GM12878 (cell line): ENCODE measurements around the gene CTBP1. TPM values are rescaled to one million over a fixed set of nuclear protein-coding genes. Genes with fewer than 3 reads are reported as not detected.

Experiments
- CREM ChIP-seq: IDR thresholded peaks from 2 replicates; pipeline ENCODE4 v1.6.1; 2014; ENCODE audit warnings: antibody characterized with exemption, low read depth
- EED ChIP-seq: sonication (generic); IDR thresholded peaks from 2 replicates; pipeline ENCODE4 v1.6.1; 2016; ENCODE audit warnings: antibody characterized with exemption, low read depth
- GATAD2B ChIP-seq: fragments of 450-650 bp; conservative IDR thresholded peaks from 2 replicates; pipeline ENCODE4 v1.6.1; 2017; ENCODE audit warnings: low read depth, mild to moderate bottlenecking, moderate library complexity
- IRF4 ChIP-seq: IDR thresholded peaks from 2 replicates; pipeline ENCODE4 v1.6.1; 2011; ENCODE audit warnings: low read depth, low read length
- NFXL1 ChIP-seq: fragments of 450-650 bp; IDR thresholded peaks from 2 replicates; pipeline ENCODE4 v1.6.1; 2017; ENCODE audit warnings: antibody characterized with exemption, mild to moderate bottlenecking, borderline replicate concordance
- NFYB ChIP-seq: IDR thresholded peaks from 2 replicates; pipeline ENCODE4 v1.6.1; 2011; ENCODE audit warnings: low read depth, mild to moderate bottlenecking, low read length, improper control_type of control experiment, moderate library complexity; ENCODE audit not compliant: insufficient read depth
- RAD51 ChIP-seq: fragments of 450-650 bp; IDR thresholded peaks from 2 replicates; pipeline ENCODE4 v1.6.1; 2016; ENCODE audit warnings: moderate library complexity, mild to moderate bottlenecking, inconsistent platforms
- SPI1 ChIP-seq: IDR thresholded peaks from 2 replicates; pipeline ENCODE4 v1.6.1; 2011; ENCODE audit warnings: low read depth, mild to moderate bottlenecking, low read length, moderate library complexity, borderline replicate concordance; ENCODE audit not compliant: insufficient read depth
- WRNIP1 ChIP-seq: IDR thresholded peaks from 2 replicates; pipeline ENCODE4 v1.6.1; 2011; ENCODE audit warnings: low read depth, low read length, improper control_type of control experiment, borderline replicate concordance
- ZNF274 ChIP-seq: IDR thresholded peaks from one replicate; pipeline ENCODE4 v1.8.0; 2011; ENCODE audit not compliant: insufficient read length, insufficient read depth
- polyA plus RNA-seq, 11 experiments: library from polyadenylated mRNA; depleted of rRNA in 4 of 11; unstranded in 6 of 11; stranded (reverse) in 5 of 11; fragments of >200 nt; fragmentation: Nextera tagmentation in 4 of 11; fragmentation: Illumina TruSeq in 1 of 11; extraction: Ambion mirVana in 4 of 11; extraction: Trizol in 1 of 11; gene quantifications; 1 replicate in 1 of 11; 2 replicates in 10 of 11; pipeline versions ENCODE4 v1.2.1 to v1.2.3, GENCODE V29; 2011 to 2016; ENCODE audit warnings: inconsistent platforms in 2 of 11, missing spikeins in 2 of 11, low read depth in 1 of 11
- total RNA-seq, 4 experiments: library from RNA; depleted of rRNA in 3 of 4; stranded (reverse); fragments of >200 nt in 3 of 4; fragmentation: Illumina TruSeq in 1 of 4; extraction: Trizol in 1 of 4; gene quantifications; 2 replicates each; pipeline versions ENCODE4 v1.2.1 to v1.2.3, GENCODE V29; 2013 to 2021
- TF ChIP-seq, protein P1 (sequence below): IDR thresholded peaks from 2 replicates; pipeline ENCODE4 v1.6.1; 2011; ENCODE audit warnings: low read depth, mild to moderate bottlenecking, low read length, moderate library complexity, borderline replicate concordance; ENCODE audit errors: extremely low read depth
- TF ChIP-seq, protein P2 (sequence below): fragments of 450-650 bp; IDR thresholded peaks from 2 replicates; pipeline ENCODE4 v1.6.1; 2018; ENCODE audit warnings: mild to moderate bottlenecking, low read depth, moderate library complexity; ENCODE audit not compliant: partially characterized antibody
- TF ChIP-seq, protein P3 (sequence below): IDR thresholded peaks from 2 replicates; pipeline ENCODE4 v1.6.1; 2012; ENCODE audit warnings: low read depth, low read length, improper control_type of control experiment
- TF ChIP-seq, protein P4 (sequence below): IDR thresholded peaks from 2 replicates; pipeline ENCODE4 v1.6.1; 2011; ENCODE audit warnings: borderline replicate concordance, low read depth, mild to moderate bottlenecking, moderate library complexity, low read length; ENCODE audit not compliant: insufficient read depth, poor library complexity, severe bottlenecking
- TF ChIP-seq, protein P5 (sequence below): fragments of 450-650 bp; IDR thresholded peaks from 2 replicates; pipeline ENCODE4 v1.6.1; 2018; ENCODE audit warnings: borderline replicate concordance, mild to moderate bottlenecking; ENCODE audit not compliant: partially characterized antibody
- TF ChIP-seq, protein P6 (sequence below): IDR thresholded peaks from 2 replicates; pipeline ENCODE4 v1.6.1; 2012; ENCODE audit warnings: mild to moderate bottlenecking, low read depth, low read length

The CTBP1 gene
- total and polyA plus RNA-seq, 10 of the 15 experiments (the other 5 are each of a cell fraction or from before 2014, with no cell fraction given) = 7.4 to 182 (median 63.1) TPM

DNA sequence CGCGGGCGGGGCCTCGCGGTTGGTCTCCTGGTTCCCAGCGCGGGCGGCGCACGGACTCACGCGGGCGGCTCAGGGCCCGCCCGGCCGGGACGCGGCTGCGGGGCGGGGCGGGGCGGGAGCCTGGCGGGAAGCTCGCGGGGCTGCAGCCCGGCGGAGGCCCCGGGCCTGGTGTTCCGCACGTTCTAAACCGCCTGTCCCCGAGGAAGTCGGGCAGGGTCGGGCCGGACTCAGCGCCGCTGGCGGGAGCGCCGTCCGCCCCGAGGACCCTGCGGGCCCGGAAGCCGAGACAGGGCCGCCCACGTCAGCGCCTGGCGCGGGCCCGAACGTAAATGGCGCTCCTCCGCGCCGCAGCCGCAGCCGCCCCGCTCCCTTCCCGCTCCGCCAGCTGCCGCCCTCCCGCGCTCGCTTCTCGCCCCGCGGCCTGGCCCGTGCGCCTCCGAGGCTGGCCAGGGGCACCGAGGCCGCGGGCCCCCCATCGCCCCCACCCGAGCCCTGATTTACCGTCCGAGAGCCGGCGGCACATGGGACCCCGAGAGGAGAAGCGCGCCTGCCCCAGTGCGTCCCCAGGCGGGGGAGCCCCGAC is 309 bp upstream of the CTBP1 start (continued):
- TF ChIP-seq, protein P1, sequence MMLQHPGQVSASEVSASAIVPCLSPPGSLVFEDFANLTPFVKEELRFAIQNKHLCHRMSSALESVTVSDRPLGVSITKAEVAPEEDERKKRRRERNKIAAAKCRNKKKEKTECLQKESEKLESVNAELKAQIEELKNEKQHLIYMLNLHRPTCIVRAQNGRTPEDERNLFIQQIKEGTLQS = no peak
- TF ChIP-seq ZNF274 (no peak), CREM (no peak), WRNIP1 (no peak), SPI1 (no peak), IRF4 (no peak), NFXL1 (0 out of 2 replicates have a peak, but pooled peaks have one; percentile 52), EED (no peak), RAD51 (no peak), NFYB (no peak), GATAD2B (peak; percentile 96)
- TF ChIP-seq, protein P2, sequence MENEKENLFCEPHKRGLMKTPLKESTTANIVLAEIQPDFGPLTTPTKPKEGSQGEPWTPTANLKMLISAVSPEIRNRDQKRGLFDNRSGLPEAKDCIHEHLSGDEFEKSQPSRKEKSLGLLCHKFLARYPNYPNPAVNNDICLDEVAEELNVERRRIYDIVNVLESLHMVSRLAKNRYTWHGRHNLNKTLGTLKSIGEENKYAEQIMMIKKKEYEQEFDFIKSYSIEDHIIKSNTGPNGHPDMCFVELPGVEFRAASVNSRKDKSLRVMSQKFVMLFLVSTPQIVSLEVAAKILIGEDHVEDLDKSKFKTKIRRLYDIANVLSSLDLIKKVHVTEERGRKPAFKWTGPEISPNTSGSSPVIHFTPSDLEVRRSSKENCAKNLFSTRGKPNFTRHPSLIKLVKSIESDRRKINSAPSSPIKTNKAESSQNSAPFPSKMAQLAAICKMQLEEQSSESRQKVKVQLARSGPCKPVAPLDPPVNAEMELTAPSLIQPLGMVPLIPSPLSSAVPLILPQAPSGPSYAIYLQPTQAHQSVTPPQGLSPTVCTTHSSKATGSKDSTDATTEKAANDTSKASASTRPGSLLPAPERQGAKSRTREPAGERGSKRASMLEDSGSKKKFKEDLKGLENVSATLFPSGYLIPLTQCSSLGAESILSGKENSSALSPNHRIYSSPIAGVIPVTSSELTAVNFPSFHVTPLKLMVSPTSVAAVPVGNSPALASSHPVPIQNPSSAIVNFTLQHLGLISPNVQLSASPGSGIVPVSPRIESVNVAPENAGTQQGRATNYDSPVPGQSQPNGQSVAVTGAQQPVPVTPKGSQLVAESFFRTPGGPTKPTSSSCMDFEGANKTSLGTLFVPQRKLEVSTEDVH = no peak
- TF ChIP-seq, protein P3, sequence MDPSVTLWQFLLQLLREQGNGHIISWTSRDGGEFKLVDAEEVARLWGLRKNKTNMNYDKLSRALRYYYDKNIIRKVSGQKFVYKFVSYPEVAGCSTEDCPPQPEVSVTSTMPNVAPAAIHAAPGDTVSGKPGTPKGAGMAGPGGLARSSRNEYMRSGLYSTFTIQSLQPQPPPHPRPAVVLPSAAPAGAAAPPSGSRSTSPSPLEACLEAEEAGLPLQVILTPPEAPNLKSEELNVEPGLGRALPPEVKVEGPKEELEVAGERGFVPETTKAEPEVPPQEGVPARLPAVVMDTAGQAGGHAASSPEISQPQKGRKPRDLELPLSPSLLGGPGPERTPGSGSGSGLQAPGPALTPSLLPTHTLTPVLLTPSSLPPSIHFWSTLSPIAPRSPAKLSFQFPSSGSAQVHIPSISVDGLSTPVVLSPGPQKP = no peak
- TF ChIP-seq, protein P4, sequence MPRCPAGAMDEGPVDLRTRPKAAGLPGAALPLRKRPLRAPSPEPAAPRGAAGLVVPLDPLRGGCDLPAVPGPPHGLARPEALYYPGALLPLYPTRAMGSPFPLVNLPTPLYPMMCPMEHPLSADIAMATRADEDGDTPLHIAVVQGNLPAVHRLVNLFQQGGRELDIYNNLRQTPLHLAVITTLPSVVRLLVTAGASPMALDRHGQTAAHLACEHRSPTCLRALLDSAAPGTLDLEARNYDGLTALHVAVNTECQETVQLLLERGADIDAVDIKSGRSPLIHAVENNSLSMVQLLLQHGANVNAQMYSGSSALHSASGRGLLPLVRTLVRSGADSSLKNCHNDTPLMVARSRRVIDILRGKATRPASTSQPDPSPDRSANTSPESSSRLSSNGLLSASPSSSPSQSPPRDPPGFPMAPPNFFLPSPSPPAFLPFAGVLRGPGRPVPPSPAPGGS = no peak
- TF ChIP-seq, protein P5, sequence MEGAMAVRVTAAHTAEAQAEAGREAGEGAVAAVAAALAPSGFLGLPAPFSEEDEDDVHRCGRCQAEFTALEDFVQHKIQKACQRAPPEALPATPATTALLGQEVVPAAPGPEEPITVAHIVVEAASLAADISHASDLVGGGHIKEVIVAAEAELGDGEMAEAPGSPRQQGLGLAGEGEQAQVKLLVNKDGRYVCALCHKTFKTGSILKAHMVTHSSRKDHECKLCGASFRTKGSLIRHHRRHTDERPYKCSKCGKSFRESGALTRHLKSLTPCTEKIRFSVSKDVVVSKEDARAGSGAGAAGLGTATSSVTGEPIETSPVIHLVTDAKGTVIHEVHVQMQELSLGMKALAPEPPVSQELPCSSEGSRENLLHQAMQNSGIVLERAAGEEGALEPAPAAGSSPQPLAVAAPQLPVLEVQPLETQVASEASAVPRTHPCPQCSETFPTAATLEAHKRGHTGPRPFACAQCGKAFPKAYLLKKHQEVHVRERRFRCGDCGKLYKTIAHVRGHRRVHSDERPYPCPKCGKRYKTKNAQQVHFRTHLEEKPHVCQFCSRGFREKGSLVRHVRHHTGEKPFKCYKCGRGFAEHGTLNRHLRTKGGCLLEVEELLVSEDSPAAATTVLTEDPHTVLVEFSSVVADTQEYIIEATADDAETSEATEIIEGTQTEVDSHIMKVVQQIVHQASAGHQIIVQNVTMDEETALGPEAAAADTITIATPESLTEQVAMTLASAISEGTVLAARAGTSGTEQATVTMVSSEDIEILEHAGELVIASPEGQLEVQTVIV = no peak
- TF ChIP-seq, protein P6, sequence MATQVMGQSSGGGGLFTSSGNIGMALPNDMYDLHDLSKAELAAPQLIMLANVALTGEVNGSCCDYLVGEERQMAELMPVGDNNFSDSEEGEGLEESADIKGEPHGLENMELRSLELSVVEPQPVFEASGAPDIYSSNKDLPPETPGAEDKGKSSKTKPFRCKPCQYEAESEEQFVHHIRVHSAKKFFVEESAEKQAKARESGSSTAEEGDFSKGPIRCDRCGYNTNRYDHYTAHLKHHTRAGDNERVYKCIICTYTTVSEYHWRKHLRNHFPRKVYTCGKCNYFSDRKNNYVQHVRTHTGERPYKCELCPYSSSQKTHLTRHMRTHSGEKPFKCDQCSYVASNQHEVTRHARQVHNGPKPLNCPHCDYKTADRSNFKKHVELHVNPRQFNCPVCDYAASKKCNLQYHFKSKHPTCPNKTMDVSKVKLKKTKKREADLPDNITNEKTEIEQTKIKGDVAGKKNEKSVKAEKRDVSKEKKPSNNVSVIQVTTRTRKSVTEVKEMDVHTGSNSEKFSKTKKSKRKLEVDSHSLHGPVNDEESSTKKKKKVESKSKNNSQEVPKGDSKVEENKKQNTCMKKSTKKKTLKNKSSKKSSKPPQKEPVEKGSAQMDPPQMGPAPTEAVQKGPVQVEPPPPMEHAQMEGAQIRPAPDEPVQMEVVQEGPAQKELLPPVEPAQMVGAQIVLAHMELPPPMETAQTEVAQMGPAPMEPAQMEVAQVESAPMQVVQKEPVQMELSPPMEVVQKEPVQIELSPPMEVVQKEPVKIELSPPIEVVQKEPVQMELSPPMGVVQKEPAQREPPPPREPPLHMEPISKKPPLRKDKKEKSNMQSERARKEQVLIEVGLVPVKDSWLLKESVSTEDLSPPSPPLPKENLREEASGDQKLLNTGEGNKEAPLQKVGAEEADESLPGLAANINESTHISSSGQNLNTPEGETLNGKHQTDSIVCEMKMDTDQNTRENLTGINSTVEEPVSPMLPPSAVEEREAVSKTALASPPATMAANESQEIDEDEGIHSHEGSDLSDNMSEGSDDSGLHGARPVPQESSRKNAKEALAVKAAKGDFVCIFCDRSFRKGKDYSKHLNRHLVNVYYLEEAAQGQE = no peak
